ENCODE measurements around the gene PSPC1. TPM values are rescaled to one million over a fixed set of nuclear protein-coding genes. Genes with fewer than 3 reads are reported as not detected.
A peak's percentile ranks its signal among the peaks of the same experiment; 100 is the strongest.
"Not testable (repeated sequence)": the region's sequence is repeated elsewhere in the genome, so short reads cannot be mapped to it uniquely, and the experiment has no call there.

Gene PSPC1
- 10 to 100 TPM; 10.4 to 23.9 (median 16.4) TPM for total RNA-seq
- long read RNA-seq, partial matches to known transcripts, result 2 of 2 reads
- long read RNA-seq, other reads (novel, unspliced or antisense), result 0 of 2 reads

DNA sequence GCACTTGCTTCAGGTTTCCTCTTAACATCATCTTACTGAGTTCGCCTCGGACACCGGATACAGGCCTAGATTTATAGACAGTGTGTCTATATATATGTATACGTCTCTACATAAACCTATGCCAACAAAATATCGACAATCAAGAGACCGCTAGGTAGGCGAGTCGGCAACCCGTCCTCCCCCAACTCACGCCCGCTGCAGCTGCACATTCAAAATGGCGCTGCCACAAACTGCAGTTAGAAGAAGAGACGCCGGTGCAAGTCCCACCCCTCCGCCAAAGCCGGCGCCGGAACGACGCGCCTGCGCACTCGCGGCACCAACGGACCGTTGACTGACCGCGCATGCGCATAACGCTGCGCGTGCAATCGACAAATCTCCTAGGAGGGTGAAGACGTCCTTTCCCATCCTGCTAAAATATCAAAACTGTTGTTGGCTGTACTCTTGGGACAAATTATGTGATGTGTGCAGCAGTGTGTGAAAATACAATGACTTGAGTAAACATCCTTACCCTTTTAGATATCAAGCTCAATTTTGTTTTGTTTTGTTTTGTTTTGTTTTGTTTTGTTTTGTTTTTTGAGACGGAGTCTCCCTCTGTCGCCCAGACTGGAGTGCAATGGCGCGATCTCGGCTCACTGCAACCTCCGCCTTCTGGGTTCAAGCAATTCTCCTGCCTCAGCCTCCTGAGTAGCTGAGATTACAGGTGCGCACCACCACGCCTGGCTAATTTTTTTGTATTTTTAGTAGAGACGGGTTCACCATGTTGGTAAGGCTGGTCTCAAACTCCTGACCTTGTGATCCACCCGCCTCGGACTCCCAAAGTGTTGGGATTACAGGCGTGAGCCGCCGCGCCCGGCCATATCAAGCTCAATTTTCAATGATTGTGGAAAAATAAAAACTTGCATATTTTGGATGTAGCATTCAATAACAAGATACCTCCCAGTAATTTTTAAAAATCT, at the start of gene PSPC1:
Gene PSPC1, minus strand, starts transcription at position 219 of the 956 bp plus-strand sequence. Its CDS starts 188 bp downstream, at position 31.
- H3K27me3 ChIP-seq; H3K4me1 ChIP-seq; intact Hi-C loops (cut with DNase I); H3K9me3 ChIP-seq; H3K36me3 ChIP-seq: not testable (repeated sequence)
- peak; percentile 96 to 97 (median 97) for DNase-seq
- Histone ChIP-seq H3K4me3 (peak within 1 kb of the TSS; percentile 86 to 97 (median 88)), H3K27ac (peak within 1 kb of the TSS; percentile 88 to 95 (median 93))
- peak; percentile 93 to 95 (median 95) for ATAC-seq
- peak; percentile 92 for TF ChIP-seq POLR2A (IDR thresholded peaks at IDR 0.05)
- peak in 3 of 4 donors; percentile 3 to 13 (median 10) for TF ChIP-seq CTCF (IDR thresholded peaks at IDR 0.05)
- 14% methylated on average over 47 of the region's 50 CpGs for WGBS (ENCODE audit: insufficient coverage, low coverage, low lambda C conversion rate, missing lambda C conversion rate)

DNA sequence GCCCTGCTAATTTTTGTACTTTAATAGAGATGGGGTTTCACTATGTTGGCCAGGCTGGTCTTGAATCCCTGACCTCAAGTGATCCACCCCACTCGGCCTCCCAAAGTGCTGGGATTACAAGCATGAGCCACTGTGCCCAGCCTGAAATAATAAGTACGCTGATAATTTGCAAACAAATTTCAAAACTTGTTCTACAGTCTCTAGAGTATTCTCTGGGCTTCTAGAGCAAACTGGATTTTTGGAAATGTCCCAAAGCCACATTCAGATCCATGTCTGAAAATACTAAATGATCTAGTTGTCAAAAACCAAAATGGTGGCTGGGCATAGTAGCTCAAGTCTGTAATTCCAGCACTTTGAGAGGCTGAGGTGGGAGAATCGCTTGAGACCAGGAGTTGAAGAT, 39.9 kb upstream of the PSPC1 start:
- Histone ChIP-seq H3K4me1 (no peaks in the 10 kb centered on the region), H3K9me3 (no peaks in the 10 kb centered on the region), H3K27me3 (no peaks in the 10 kb centered on the region), H3K27ac (no peak overlapping the region), H3K4me3 (no peak overlapping the region), H3K36me3 (peaks cover 0 to 26% (median 5%) of the 10 kb centered on the region in 4 donors)
- ATAC-seq (no peak), DNase-seq (no peak)
- intact Hi-C loops (cut with DNase I), result no loop called here
- TF ChIP-seq POLR2A (IDR thresholded peaks at IDR 0.05) (no peak), CTCF (IDR thresholded peaks at IDR 0.05) (no peak)
- WGBS (ENCODE audit: insufficient coverage, low coverage, low lambda C conversion rate, missing lambda C conversion rate), result 100% methylated on average over 2 of the region's 3 CpGs

DNA sequence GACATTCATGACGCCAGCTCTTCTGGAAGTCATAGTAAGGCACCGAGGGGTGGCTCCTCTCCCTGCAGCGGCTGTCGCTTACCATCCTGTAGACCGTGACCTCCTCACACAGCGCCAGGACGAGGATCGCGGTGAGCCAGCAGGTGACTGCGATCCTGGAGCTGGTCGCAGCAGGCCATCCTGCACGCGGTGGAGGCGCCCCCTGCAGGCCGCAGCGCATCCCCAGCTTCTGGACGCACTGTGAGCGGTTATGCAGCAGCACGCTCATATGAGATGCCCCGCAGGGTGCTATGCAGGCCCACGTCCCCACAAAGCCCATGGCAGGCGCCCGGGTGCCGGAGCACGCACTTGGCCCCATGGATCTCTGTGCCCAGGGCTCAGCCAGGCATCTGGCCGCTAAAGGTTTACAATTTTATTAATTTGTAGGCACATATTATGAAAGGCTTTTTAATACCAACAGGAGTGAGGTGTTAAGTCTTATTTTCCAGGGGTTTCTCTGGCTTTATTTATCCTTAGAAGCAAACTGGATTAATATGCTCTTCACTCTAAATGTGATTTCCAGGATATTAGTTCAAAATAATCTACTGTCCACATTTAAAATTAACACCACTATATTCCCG, 35.6 kb upstream of the PSPC1 start:
- no peaks in the 10 kb centered on the region for H3K4me1 ChIP-seq
- no peaks in the 10 kb centered on the region for H3K27me3 ChIP-seq
- WGBS (ENCODE audit: insufficient coverage, low coverage, low lambda C conversion rate, missing lambda C conversion rate), result 93% methylated on average over 8 of the region's 27 CpGs
- DNase-seq (peak; percentile 28 to 55 (median 47)), ATAC-seq (peak in 3 of 4 donors; percentile 28 to 56 (median 49))
- intact Hi-C loops (cut with DNase I), result no loop called here
- H3K9me3 ChIP-seq, result no peaks in the 10 kb centered on the region
- H3K27ac ChIP-seq, result no peak overlapping the region
- H3K4me3 ChIP-seq, result no peak overlapping the region
- TF ChIP-seq CTCF (IDR thresholded peaks at IDR 0.05), result peak in 3 of 4 donors; percentile 14 to 25 (median 18)
- no peak for TF ChIP-seq POLR2A (IDR thresholded peaks at IDR 0.05)
- H3K36me3 ChIP-seq, result peaks cover 0 to 8% (median 0%) of the 10 kb centered on the region in 4 donors

GRCh38 chr13:19817510-19818158, 34.9 kb upstream of the PSPC1 start:
- H3K27ac ChIP-seq, result no peak overlapping the region
- ATAC-seq (peak; percentile 35 to 63 (median 50)), DNase-seq (peak in 1 of 3 donors; percentile 45)
- H3K9me3 ChIP-seq, result no peaks in the 10 kb centered on the region
- H3K4me1 ChIP-seq, result no peaks in the 10 kb centered on the region
- TF ChIP-seq POLR2A (IDR thresholded peaks at IDR 0.05) (no peak), CTCF (IDR thresholded peaks at IDR 0.05) (no peak)
- no peak overlapping the region for H3K4me3 ChIP-seq
- WGBS (ENCODE audit: insufficient coverage, low coverage, low lambda C conversion rate, missing lambda C conversion rate), result 61% methylated on average over 3 of the region's 7 CpGs
- H3K36me3 ChIP-seq, result peaks cover 0 to 8% (median 0%) of the 10 kb centered on the region in 4 donors
- H3K27me3 ChIP-seq, result no peaks in the 10 kb centered on the region
- intact Hi-C loops (cut with DNase I), result no loop called here
